GM19023 (cell line): ENCODE results near the gene MRPL42.
A peak's percentile ranks its signal among the peaks of the same experiment; 100 is the strongest.
"Not testable (repeated sequence)": the region's sequence is repeated elsewhere in the genome, so short reads cannot be mapped to it uniquely, and the experiment has no call there.

ENCODE experiments used
- ATAC-seq: cut with Tn5 transposase; IDR thresholded peaks from one replicate; pipeline ENCODE4 v1.9.1; 2021; ENCODE audit warnings: mild to moderate bottlenecking, moderate library complexity; ENCODE audit not compliant: unreplicated experiment

MRPL42 gene

DNA sequence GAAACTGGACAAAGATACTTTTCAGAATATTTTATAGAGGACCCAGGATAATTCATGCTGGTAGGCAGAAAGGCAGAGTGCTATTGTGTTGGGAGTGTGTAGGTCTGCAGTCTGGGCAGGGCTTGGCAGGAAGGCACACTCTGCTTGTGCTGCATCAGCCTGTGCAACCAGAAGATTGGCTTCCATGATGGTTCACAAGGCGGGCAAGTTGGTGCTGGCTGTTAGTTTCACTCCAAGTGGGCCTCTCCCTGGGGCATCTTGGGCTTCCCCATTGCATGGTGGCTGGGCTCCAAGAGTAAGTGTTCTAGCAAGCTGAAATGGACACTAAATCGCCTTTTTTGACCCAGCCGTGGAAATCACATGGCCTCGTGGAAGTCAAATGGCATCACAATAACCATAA is 23.7 kb upstream of the MRPL42 start:
- no peak for ATAC-seq

DNA sequence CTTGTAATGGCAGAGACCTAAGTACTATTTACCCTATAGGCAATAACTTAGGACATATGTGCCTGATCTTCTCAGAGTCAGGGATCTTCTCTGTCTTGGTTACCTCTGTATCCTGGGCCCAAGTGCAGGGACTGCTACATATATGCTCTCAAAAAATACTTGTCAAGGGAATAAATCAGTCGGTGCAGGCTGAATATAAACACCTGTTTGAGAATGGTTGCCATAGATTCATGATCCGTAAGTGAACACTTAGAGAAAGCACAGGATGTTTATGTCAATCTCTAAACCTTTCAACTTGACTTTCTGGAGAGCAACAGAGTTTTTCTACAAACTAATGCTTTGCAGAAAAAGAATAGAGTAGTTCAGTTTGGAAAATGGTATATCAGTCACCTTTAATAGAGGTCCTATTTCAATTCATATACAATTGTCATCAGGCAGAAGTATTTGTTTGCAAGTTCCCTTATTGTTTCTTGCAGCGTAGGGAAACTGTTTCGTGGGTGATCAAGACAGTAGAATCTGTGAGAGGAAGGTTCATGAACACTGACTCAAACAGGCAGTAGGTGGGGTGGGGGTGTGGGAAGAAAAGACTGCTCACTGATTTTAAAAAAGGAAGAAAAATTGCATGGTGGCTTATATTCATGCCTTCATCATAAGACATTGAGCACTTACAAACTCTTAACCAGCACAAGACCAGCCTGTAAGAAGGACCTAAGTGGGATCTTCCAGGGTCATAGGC is 19.6 kb upstream of the MRPL42 start:
- no peak for ATAC-seq

DNA sequence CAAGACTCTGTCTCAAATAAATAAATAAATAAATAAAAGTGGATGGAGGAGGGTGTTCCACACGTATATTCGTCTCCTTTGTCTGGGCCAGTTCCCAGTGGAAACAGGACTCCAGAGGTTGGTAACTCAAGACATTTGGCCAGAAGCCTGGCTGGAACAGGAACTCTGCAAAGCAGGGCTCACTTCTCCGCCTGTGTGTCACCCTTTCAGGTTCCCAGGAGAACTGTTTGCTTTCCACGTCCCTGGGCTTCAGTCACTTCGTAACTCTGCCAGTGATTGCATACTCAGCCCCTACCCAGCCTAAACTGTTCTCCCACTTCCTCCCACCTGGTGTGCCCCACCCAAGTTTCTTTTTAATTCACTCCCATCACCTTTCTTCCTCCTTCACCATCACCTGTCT is 18.5 kb upstream of the MRPL42 start:
- ATAC-seq, result peak; percentile 14

DNA sequence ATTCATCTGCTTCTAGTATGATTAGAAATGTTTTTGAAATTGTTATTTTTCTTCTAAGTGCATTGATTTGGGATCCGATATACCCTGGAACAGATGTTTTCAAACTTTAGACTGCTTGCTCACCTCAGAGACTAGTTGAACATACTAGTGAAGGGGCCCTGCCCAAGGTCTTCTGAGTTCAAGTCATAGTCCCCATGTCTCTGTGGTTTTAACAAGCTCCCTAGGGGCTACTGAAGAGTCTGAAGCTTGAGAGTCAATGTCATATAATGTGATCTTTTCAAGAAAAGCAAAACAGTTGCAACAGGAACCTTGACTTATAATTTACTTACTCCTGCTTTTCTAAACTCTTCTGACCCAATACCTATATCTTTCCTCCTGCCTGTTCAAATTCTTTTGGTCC is 18.0 kb upstream of the MRPL42 start:
- peak; percentile 68 for ATAC-seq

DNA sequence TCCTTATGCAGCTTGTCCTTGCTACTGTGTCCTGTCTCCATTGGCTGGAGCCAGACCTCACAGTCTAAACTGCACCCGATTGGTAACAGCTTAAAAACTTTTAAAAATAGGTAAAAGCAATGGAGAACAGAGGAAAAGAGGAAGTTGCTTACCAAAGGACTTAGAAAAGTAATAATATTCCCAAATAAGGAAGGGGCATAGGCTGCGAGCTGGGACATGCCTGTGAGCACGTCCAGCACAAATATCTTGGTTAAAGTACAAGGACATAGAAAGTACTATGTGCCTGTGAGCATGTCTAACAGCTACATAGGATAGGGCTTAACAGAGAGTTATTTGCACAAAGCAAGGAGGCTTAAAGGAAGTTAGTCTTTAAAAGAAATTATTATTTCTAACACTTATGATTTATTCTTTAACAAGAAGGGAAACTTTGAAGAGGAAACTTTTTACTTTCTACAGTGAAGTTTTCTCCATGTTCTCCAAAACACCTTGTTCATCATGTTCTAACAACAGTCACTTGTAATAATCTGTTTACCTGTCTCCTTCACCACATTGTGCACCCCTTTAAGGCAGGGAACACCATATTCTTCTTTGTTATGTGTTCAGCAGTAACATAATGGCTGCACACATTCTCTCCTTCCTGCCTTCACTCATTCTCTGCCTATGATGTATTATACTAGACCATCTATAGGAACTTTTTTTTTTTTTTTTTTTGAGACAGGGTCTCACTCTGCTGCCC is 15.7 kb upstream of the MRPL42 start:
- no peak for ATAC-seq

DNA sequence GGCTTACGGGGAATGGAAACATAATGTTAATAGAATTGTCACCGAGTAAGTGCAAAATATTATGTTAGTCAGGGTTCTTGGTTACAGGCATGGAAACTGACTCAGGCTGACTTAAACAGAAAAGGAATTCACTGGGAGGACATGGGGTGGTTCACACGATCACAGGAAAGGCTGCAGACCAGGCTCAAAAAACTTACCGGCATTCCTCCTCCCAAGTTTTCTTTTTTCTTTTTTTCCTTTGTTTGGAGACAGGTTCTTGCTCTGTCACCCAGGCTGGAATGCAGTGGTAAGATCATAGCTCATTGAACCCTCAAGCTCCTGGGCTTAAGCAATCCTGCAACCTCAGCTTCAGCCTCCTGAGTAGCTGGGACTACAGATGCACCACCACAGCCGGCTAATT is 13.7 kb upstream of the MRPL42 start:
- no peak for ATAC-seq

DNA sequence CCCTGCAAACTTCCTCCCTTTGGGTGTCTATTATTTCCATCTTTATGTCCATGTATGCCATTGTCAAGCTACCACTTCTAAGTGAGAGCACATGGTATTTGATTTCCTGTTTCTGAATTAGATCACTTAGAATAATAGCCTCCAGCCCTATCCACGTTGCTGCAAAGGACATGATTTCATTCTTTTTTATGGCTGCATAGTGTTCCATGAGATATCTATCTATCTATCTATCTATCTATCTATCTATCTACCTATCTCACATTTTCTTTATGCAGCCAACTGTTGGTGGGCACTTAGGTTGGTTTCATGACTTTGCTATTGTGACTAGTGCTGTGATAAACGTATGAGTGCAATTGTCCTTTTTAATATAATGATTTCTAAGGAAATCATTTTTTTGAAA is 11.2 kb upstream of the MRPL42 start:
- no peak for ATAC-seq

DNA sequence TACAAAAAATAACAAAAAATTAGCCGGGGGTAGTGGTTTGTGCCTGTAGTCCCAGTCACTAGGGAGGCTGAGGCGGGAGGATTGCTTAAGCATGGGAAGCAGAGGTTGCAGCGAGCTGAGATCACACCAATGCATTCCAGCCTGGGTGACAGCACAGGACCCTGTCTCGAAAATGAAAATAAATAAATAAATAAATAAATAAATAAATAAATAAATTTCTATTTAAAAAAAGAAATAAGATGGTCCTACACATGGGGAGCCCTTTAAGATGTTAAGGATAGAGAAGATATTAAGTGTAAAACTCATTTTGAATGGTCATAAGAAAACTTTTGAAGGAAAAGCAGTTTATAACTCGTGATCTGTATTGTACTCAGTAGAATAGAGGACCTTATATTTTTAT is 8.2 kb upstream of the MRPL42 start:
- ATAC-seq, result no peak

DNA sequence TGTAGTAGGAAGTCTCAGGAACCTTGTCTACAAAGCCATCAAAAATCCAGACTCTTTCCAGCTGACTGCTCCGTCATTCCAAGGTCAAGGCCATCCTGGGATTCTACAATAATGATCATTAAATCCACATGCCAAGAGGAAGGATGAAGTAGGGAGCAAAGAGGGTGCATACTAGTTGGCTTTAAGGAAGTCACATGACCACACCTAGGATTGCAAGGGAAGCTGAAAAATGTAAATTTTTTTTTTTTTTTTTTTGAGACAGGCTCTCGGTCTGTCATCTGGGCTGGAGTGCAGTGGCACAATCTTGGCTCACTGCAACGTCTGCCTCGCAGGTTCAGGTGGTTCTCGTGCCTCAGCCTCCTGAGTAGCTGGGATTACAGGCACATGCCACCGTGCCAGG is 7.3 kb upstream of the MRPL42 start:
- ATAC-seq, result no peak

DNA sequence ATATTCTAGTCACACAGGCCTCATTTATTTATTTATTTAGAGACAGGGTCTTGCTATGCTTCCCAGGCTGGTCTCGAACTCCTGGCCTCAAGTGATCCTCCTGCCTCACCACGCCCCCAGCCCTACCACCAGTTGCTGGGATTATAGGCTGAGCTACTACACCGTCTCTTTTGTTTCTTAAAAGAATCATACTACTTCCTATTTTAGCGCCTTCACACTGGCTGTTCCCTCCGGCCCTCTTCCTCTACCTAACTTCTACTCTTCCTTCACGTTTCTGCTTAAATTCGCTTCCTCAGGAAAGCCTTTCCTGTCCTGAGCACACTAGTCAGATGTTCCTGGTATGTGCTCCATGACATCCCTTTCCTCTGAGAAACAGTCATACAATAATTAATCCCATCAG is 6.4 kb upstream of the MRPL42 start:
- no peak for ATAC-seq

DNA sequence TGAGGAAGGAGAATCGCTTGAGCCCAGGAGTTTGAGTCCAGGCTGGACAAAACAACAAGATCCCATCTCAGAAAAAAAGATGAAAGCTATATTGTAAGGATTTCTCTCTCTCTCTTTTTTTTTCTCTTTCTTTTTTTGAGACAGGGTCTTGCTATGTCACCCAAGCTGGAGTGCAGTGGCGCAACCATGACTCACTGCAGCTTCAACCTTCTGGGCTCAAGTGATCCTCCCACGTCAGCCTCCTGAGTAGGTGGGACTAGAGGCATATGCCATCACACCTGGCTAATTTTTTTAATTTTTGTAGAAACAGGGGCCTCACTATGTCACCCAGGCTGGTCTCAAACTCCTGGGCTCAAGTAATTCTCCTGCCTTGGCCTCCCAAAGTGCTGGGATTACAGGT is 5.8 kb upstream of the MRPL42 start:
- no peak for ATAC-seq

DNA sequence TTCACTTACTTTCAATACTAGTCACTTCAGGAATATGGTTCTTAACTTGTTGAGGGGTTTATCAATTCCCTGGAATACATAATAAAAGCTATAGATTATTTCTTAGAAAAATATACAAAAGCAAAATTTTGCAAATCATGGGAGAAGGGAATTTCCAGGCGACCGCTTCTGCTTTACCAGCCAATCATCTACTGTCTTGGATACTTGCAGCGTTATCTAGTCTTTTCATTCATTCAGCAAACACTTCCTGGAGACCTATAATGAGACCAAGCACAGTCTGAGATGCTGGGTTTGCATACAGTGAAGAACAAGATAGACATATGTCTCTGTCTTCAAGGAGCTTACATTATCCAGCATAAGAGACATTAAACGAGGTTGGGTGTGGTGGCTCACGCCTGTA is 1.5 kb upstream of the MRPL42 start:
- ATAC-seq, result no peak

DNA sequence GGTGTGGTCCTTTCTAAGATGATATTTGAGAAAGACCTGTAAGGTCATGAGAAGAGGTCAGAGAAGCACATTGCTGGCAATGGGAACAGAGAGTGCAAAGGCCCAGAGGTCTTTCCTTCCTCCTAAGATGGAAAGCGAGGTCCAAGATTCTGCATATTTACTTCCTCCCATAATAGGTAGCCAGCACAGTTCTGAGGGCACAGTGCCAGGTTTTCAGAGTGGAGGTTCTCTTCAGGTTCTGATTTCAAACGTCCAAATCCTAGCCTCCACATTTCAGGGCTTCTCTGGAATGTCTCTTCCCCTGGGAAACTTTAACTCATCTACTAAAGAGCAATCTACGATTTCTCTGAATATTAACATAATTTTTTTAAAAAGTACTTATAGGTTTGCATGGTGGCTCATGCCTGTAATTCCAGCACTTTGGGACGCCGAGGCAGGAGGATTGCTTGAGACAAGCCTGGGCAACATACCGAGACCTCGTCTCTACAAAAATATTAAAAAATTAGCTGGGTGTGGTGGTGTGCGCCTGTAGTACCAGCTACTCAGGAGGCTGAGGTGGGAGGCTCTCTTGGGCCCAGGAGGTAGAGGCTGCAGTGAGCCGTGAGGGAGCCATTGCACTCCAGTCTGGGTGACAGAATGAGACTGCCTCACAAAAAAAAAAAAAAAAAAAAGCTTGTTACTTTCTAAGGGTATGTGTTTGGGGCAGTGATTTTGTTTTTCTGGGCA is 526 bp upstream of the MRPL42 start:
- ATAC-seq, result peak; percentile 7

DNA sequence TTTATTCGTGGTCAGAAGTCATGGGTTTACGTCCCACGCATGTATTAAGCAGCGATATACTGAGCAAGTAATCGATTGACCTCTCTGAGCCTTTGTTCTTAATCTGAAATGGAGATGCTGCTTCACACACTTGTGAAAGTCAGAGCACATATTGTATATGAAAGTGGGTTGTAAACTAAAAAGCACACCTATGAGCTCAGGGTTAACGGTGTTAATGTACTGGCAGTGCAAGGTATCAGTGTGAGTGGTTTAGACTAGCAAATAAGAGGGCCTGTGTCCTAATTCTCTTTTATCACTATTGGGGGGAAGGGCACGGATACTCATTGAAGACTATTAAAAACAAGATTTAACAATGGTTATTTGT is 676 bp downstream of the MRPL42 start:
- peak; percentile 23 for ATAC-seq

DNA sequence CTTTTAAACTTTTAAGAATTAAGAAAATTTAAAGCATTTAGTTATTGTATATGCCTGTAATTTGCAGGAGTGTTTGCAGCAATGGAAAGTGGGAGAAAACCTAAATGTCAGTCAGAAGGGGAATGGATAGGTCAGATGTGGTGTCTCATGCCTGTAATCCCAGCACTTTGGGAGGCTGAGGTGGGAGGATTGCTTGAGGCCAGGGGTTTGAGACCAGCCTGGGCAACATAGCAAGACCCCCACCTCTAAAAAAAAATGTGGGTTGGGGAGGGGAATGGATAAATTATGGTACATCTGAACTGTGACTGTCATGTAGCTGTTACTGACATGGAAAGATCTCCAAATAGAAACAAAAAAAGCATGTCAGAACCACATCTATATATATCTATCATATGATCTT is 2.1 kb downstream of the MRPL42 start:
- ATAC-seq, result no peak

DNA sequence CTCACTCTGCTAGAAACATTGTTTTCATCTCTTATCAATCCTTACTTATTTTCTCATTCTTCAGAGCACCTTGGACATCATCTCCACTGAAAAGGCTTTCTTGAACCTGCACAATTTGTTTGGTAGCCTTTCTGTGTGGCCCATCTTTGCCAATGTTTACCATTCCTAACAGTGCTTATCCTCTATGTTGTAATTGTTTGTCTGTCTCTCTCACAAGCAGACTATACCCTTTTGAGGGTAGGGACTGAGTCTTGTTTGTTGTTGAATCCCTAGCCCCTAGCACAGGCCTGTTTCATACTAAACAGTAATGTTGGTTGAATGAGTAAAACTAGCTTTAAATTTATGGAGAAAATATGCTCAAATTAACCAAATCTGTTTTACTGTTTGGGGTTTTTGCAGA is 9.2 kb downstream of the MRPL42 start:
- no peak for ATAC-seq

DNA sequence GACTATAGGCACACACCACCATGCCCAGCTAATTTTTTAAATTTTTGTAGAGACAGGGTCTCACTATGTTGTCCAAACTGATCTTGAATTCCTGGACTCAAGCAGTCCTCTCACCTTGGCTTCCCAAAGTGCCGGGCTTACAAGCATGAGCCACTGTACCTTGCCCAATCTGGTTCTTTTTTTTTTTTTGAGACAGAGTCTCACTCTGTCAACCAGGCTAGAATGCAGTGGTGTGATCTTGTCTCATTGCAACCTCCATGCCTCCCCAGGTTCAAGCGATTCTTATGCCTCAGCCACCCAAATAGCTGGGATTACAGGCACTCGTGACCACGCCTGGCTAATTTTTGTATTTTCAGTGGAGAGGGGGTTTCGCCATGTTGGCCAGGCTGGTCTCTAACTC is 15.4 kb downstream of the MRPL42 start:
- ATAC-seq, result no peak

DNA sequence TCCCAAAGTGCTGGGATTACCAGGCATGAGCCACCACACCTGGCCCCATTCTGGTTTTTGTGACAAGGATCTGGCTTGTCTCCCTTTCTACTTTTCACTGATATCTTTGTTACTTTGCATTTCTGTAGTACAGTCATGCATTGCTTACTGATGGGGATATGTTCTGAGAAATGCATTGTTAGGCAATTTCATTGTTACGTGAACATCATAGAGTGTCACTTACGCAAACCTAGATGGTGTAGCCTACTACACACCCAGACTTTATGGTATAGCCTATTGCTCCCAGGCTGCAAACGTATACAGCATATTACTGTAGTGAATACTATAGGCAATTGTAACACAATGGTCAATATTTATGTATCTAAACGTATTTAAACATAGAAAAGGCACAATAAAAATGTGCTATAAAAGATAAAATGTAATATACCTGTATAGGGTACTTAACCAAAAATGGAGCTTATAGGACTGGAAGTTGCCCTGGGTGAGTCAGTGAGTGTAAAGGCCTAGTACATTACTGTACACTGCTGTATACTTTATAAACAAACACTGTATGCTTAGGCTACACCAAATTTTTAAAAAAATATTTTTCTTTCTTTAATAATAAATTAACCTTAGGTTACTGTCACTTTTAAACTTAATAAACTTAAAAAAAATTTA is 16.0 kb downstream of the MRPL42 start:
- no peak for ATAC-seq

DNA sequence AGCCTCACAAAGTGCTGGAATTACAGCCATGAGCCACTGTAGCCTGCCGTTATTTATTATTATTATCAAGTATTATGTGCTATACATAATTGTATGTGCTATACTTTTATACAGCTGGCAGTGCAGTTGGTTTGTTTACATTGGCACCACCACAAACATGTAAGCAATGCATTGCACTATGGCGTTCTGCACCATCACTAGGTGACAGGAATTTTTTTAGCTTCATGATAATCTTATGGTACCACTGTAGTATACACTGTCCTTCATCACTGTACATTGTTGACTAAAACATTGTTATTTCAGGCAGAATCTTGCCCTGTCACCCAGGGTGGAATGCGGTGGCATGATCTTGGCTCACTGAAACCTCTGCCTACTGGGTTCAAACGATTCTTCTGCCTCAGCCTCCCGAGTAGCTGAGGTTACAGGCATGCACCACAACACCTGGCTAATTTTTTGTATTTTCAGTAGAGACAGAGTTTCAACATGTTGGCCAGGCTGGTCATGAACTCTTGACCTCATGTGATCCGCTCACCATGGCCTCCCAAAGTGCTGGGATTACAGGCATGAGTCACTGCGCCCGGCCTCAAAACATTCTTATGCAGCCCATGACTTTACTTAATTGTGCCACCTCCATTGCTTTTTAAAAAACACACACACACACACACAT is 17.1 kb downstream of the MRPL42 start:
- ATAC-seq, result no peak

DNA sequence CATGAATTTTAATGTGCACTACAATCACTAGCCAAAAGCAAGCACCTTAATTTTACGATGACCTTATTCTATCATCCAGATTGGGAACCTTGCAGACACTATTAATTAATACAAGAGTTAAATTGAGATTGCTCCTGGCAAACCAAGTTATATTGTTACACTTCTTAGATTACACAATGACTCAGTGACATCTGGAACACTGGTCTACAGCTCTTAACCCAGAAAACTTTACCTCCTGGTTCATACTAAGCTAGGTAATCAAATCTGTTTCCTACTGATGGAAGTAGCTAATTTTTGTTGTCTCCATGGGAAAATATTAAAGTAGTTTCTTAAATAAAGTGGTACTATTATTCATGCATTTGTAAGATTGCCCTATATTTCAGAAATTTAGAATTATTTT is 25.5 kb downstream of the MRPL42 start:
- ATAC-seq, result not testable (repeated sequence)

DNA sequence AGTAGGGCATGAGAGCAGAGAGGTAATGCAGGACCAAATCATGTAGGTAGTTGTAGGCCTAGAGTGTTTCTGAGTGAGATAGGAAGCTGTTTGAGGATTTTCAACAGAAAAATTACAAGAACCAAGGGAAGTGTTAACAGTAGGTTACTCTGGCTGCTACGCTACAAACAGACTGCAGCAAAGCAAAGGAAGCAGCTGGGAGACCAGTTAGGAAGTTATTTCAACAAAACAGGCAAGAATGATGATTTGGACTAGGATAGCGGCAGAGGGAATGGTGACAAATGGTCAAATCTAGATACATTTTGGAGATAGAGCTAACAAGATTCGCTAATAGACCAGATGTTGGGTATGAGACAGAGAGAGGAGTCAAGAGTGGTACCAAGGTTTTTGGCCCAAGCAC is 26.8 kb downstream of the MRPL42 start:
- ATAC-seq, result no peak
